ENCODE data around the gene RAB3IL1. TPM values are rescaled to one million over a fixed set of nuclear protein-coding genes. Genes with fewer than 3 reads are reported as not detected.

Gene RAB3IL1
- total and polyA plus RNA-seq, 9 of the 15 experiments (the other 6 are each of a cell fraction or from before 2014, with no cell fraction given): 0.15 to 42.6 (median 15.5) TPM

GRCh38 chr11:61914471-61915171 is 2.7 kb downstream of the RAB3IL1 start:
- in situ Hi-C loops (cut with MboI): no loop called here
- intact Hi-C loops (cut with micrococcal nuclease): no loop called here
- no peaks in the 10 kb centered on the region for H3K9me3 ChIP-seq (replicated peaks; ENCODE audit: control insufficient read depth, insufficient read depth, low read depth, low read length)
- TF ChIP-seq CAMTA2 (CRISPR knock-in tag; conservative IDR thresholded peaks at IDR 0.05) (no peak), CBFB (CRISPR knock-in tag; IDR thresholded peaks at IDR 0.05) (no peak), DEAF1 (CRISPR knock-in tag; IDR thresholded peaks at IDR 0.05) (no peak), NCOA2 (IDR thresholded peaks at IDR 0.05; ENCODE audit: partially characterized antibody in 2 of 2) (no peak)
- H3K4me1 ChIP-seq (replicated peaks in 1 of 2; ENCODE audit: control insufficient read depth in 2 of 2, insufficient read depth in 2 of 2, low read length in 2 of 2): peaks cover 26 to 74% of the 10 kb centered on the region in 2 experiments
- no peak overlapping the region for H3K4me2 ChIP-seq (ENCODE audit: insufficient read depth, low read length)
- DNase-seq (ENCODE audit: extremely low read depth in 1 of 4, low spot score in 3 of 4) (no peak), FAIRE-seq (no peak), ATAC-seq (no peak)
- no peaks in the 10 kb centered on the region for H3K27me3 ChIP-seq (ENCODE audit: control insufficient read depth in 2 of 2, insufficient read depth in 2 of 2, low read length in 2 of 2)
- H2AFZ ChIP-seq (ENCODE audit: low read depth, low read length): no peak overlapping the region
- H4K20me1 ChIP-seq (replicated peaks; ENCODE audit: control insufficient read depth, insufficient read depth, low read length): peaks cover 27% of the 10 kb centered on the region; the same call in 1 of the 2 replicates
- WGBS (ENCODE audit: insufficient coverage, low coverage, missing lambda C conversion rate): 82% methylated on average over 7 of the region's 7 CpGs
- no TSS peak for BruUV-seq (replicated peaks)
- peaks cover 7% of the 10 kb centered on the region for H3K9me1 ChIP-seq (ENCODE audit: control insufficient read depth, insufficient read depth, low read length)
- H3K9ac ChIP-seq (ENCODE audit: insufficient read depth in 1 of 2, low read depth in 2 of 2, low read length in 2 of 2): peak overlapping the region in 1 of 2 experiments; percentile 11; a peak in 1 of 4 replicates
- no peak overlapping the region for H3K27ac ChIP-seq (ENCODE audit: extremely low read depth, low read depth, low read length)
- peaks cover 14% of the 10 kb centered on the region; the same call in 2 of the 3 replicates for H3K36me3 ChIP-seq (ENCODE audit: control insufficient read depth, insufficient read depth, low read length)
- H3K79me2 ChIP-seq (ENCODE audit: control insufficient read depth, insufficient read depth, low read length): peaks cover 98% of the 10 kb centered on the region
- CTCF ChIA-PET (ENCODE audit: low intra/inter-chr PET ratio): no interaction called here
- H3K4me3 ChIP-seq: no peak overlapping the region
- POLR2A ChIA-PET: interaction anchor here (0.6 to 0.9 kb wide), 4 partner anchors 14 to 488 kb away, joined by 3 to 6 read pairs (median 3); no protein-coding TSS in a partner anchor

All from K562 (cell line).